Activated T-helper 1 cell treated with anti-CD3 and anti-CD28 coated beads, Interleukin-2, amount 50 U/mL, for 16 hours (primary cell): Measurements from ENCODE around the gene CHTF18.
"Not testable (repeated sequence)": the region's sequence is repeated elsewhere in the genome, so short reads cannot be mapped to it uniquely, and the experiment has no call there.

Source experiments
- DNase-seq, 2 donors: peaks; one replicate each; pipeline ENCODE4 v3.0.0-alpha.2; 2020; ENCODE audit warnings: low read depth in 1 of 2, low spot score in 1 of 2

Gene CHTF18

DNA sequence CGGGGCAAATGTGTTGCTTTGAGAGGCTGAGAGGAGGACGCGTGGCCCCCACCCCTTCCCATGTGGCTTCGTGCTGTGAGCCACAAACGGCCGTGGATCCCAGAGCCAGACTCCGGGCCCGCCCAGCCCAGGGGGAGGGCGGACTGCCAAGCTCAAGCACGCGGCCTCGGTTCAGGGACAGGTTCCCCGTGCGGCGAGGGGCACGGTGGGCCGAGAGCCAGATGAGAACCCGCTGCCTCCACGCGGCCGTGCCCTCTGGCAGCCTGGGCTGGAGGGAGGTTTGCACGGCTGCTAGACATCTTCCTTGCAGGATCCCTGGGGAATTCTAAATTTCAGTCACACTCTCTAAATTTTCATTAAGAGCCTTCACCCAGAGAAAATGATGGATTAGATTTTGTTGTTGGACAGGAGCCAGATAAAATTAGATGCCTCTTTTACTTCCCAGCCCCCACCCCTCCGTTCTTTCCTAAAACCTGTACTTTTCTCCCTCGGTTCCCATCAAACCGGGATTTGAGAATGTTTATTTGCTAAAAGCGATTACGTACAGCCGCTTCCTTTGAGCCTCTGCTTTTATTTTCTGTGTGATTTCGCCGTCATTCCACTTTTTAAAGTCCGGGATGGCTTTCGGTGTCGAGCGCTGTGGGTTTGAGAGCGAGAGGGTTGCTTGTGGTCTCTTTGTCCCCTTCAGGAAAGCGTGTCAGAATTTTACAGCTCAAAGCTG lies 37.1 kb downstream of the CHTF18 start:
- DNase-seq: no peak

GRCh38 chr16:827513-827912 lies 39.1 kb downstream of the CHTF18 start:
- no peak for DNase-seq

GRCh38 chr16:828891-829290 lies 40.5 kb downstream of the CHTF18 start:
- no peak for DNase-seq

- no peak for DNase-seq
Observed at GRCh38 chr16:830107-830870, 41.9 kb downstream of the CHTF18 start.

GRCh38 chr16:830871-831570 lies 42.6 kb downstream of the CHTF18 start:
- DNase-seq: no peak

DNA sequence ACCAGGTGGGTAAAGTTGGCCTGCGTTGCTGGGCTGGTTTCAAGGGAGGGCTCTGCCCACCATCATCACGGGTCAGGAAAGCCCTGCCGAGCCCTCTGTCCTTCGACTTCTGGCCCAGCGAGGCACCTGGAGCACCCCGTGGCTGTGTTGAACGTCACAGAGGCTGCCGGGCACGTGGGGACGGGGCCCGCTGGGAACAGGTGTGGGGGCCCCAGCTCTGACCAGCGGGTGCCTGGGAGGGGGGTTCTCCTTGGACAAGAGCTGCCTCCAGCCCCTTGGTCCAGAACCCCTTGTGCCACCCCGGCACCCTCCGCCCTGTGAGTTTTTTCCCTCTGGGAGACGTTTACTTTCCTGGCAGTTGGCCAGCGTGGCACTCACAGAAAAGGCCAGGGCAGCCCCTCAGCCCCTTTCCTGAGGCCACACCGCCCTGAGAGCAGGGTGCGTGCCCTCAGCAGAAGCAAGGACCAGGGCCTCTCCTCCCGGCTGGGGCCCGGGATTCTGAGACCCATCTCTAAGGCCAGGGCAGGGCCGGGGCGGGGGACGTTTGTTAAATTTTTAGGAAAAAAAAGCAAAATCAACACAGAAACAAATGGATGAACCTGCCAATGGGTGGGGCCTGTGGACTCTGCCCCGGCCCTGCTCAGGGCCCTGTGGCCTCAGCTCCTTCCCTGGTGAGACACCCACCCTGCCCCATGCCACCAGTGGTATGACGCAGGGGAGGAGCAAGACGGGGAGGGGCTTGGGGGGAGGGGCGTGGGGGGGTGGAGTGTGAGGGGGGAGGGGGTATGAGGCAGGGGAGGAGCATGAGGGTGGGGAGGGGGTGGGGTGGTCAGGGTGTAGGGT lies 43.4 kb downstream of the CHTF18 start:
- DNase-seq: no peak

- DNase-seq: no peak
Observed at GRCh38 chr16:832652-833336, 44.4 kb downstream of the CHTF18 start.

- DNase-seq: no peak
Observed at GRCh38 chr16:833411-833810, 45.0 kb downstream of the CHTF18 start.

GRCh38 chr16:835373-835772 lies 47.0 kb downstream of the CHTF18 start:
- DNase-seq: no peak

DNA sequence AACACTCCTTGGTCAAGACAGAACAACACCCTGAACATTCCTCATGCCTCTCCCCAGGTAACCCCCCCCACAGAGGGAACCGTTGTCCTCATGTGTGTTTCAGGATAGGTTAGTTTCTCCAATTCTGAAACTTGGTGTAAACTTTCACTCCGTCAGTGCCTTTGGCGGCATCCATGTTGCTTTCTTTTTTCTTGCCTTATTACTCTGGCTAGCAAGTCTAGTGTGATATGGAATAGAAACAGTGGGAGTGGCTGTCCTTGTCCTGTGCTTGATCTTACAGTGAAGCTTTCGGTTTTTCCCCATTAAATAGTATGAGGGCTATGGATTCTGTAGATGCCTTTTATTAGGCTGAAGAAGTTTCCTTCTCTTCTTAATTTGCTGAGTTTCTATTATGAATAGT lies 47.8 kb downstream of the CHTF18 start:
- DNase-seq: no peak

DNA sequence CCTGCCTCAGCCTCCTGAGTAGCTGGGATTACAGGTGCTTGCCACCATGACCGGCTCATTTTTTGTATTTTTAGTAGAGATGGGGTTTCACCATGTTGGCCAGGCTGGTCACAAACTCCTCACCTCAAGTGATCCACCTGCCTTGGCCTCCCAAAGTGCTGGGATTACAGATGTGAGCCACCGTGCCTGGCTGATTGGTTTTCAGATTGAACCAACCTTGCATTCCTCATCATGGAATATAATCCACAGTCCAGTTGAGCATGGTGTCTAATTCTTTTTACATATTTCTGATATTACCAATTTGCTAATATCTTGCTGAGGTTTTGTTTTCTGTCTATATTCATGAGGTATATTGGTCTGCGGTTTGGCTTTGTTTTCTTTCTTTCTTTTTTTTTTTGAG lies 48.4 kb downstream of the CHTF18 start:
- not testable (repeated sequence) for DNase-seq

DNA sequence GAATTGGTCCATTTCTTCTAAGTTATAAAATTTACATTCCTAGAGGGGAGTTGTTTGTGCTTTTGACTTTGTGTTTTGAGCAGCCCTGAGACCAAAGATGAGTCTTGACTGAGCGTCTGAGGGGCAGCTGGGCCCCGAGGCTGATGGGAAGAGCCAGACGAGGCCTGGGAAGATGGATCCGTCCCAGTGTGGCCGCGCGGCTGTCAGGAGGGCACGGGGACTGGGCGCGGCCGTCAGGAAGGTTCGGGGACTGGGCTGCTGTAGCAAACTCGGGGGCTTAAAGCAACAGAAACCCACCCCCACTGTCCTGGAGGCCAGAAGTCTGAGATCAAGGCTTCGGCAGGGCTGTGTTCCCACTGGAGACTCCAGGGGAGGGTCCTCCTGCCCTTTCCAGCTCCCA lies 50.3 kb downstream of the CHTF18 start:
- no peak for DNase-seq

- DNase-seq: no peak
Observed at GRCh38 chr16:839643-840408, 51.4 kb downstream of the CHTF18 start.

- DNase-seq: no peak
Observed at GRCh38 chr16:840561-841454, 52.4 kb downstream of the CHTF18 start.

DNA sequence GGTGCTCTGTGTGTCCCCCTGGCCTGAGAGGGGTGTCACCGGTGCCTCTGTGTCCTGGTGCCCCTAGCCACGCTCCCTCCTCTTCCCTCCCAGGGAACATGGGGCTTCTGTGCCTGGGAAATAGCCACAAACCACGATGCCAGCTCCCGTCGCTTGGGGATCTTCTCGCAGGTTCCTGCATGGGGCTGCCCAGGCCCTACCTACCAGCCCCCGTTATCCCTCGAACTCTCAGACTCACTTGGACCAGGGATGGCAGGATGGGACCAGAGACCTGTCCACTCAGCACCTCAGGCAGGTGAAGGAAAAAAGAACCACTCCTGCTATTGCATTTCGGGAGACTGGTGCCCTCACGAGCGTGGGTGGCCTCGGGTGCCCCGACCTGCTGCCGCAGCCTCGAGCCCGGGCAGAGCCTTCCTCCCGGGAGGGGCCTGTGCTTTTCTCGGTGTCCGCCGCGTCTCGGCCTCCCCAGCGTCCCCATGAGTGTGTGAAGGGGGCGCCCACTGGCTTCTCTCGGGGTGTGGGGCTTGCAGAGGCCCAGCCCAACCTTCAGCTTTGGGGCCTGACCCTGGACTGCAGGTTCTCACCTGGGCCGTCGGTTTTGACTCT lies 53.1 kb downstream of the CHTF18 start:
- no peak for DNase-seq

GRCh38 chr16:842061-842476 lies 53.6 kb downstream of the CHTF18 start:
- DNase-seq: no peak

- no peak for DNase-seq
Observed at GRCh38 chr16:842711-843560, 54.5 kb downstream of the CHTF18 start.

- no peak for DNase-seq
Observed at GRCh38 chr16:843771-844170, 55.4 kb downstream of the CHTF18 start.
